H1 (cell line): ENCODE results near the gene LPGAT1. TPM values are rescaled to one million over a fixed set of nuclear protein-coding genes. Genes with fewer than 3 reads are reported as not detected.

Experiments
- CBX8 ChIP-seq: fragments of 300-800, 300-1000 bp; sonication (generic); IDR thresholded peaks from 2 replicates; pipeline ENCODE4 v1.7.1; 2016; ENCODE audit warnings: low read depth, low read length, borderline replicate concordance
- HDAC6 ChIP-seq: IDR thresholded peaks from one replicate; pipeline ENCODE4 v1.7.1; 2012; ENCODE audit warnings: low read depth, mild to moderate bottlenecking, inconsistent platforms, low read length, moderate library complexity
- RAD21 ChIP-seq, 2 experiments: IDR thresholded peaks in 1 of 2; conservative IDR thresholded peaks in 1 of 2; 2 replicates each; pipeline ENCODE4 v1.6.1; 2011; ENCODE audit warnings: low read depth in 2 of 2, low read length in 2 of 2, improper control_type of control experiment in 1 of 2, inconsistent platforms in 1 of 2, mild to moderate bottlenecking in 1 of 2, moderate library complexity in 1 of 2
- SRF ChIP-seq: IDR thresholded peaks from 2 replicates; pipeline ENCODE4 v1.6.1; 2011; ENCODE audit warnings: mild to moderate bottlenecking, low read depth, low read length, moderate library complexity
- TEAD4 ChIP-seq: IDR thresholded peaks from 2 replicates; pipeline ENCODE4 v1.6.1; 2012; ENCODE audit warnings: low read depth, low read length, inconsistent platforms, mixed read lengths
- polyA plus RNA-seq, 7 experiments: library from polyadenylated mRNA; depleted of rRNA in 3 of 7; stranded (reverse) in 5 of 7; unstranded in 2 of 7; fragments of >200 nt in 5 of 7; fragments of 200-250 nt in 2 of 7; gene quantifications; 1 replicate in 5 of 7; 2 replicates in 1 of 7; 4 replicates in 1 of 7; pipeline versions ENCODE4 v1.2.1 to v1.2.3, GENCODE V29; 2011 to 2013; ENCODE audit warnings: missing spikeins in 2 of 7, mixed read lengths in 2 of 7
- total RNA-seq: library from RNA; stranded (reverse); fragmentation: NEBNext Ultra II Directional; extraction: Animal tissue kit (Norgen Biotek cat#: 25700); gene quantifications from 2 replicates; pipeline ENCODE4 v1.2.1, GENCODE V29; 2021

Gene LPGAT1
- total and polyA plus RNA-seq, 2 of the 8 experiments (the other 6 are each of a cell fraction or from before 2014, with no cell fraction given) = 2.3 to 13.5 TPM

- TF ChIP-seq RAD21 (IDR thresholded peaks at IDR 0.05 in 1 of 2, conservative IDR thresholded peaks at IDR 0.05 in 1 of 2; ENCODE audit: low read depth in 2 of 2, low read length in 2 of 2) = no peak
- no peak for TF ChIP-seq HDAC6
- TF ChIP-seq TEAD4 = no peak
- TF ChIP-seq SRF = no peak
- TF ChIP-seq CBX8 = no peak
Measured at GRCh38 chr1:211828584-211829342, 1.8 kb downstream of the LPGAT1 start (continued).
